ENCODE measurements around the gene GMDS.

DNA sequence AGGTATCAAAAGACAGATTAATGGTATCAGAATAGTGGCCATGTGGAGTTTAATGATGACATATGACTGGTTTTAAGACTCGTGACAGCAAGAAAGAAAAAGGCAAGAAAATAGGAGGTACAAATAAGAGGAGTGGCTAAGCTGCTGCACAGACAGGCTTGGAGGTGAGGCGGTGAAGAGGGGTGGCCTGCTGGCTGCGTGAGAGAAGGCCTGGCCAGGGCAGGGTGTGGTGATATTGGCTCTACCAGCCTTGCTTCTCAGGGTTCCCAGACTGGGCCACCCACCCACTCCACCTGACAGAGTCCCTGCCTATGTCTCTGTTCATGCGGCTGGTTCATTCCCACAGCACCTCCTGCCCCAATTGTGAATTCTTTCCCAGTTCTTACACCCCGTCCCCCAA is 529.0 kb downstream of the GMDS start:
- TF ChIP-seq, protein P1, sequence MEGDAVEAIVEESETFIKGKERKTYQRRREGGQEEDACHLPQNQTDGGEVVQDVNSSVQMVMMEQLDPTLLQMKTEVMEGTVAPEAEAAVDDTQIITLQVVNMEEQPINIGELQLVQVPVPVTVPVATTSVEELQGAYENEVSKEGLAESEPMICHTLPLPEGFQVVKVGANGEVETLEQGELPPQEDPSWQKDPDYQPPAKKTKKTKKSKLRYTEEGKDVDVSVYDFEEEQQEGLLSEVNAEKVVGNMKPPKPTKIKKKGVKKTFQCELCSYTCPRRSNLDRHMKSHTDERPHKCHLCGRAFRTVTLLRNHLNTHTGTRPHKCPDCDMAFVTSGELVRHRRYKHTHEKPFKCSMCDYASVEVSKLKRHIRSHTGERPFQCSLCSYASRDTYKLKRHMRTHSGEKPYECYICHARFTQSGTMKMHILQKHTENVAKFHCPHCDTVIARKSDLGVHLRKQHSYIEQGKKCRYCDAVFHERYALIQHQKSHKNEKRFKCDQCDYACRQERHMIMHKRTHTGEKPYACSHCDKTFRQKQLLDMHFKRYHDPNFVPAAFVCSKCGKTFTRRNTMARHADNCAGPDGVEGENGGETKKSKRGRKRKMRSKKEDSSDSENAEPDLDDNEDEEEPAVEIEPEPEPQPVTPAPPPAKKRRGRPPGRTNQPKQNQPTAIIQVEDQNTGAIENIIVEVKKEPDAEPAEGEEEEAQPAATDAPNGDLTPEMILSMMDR (IDR thresholded peaks at IDR 0.05): no peak
- TF ChIP-seq POLR2A (IDR thresholded peaks at IDR 0.05): no peak

Data from Peyer's patch (tissue), 4 donors.